GM10248 (cell line): Measurements from ENCODE around the gene MATN4.

Experiments
- CTCF ChIA-PET: fragments of 300-600 bp; sonication (Branson Sonifier 250); formaldehyde crosslinking; extraction: SDS; loops from one replicate; lab custom pipeline; 2021; ENCODE audit warnings: antibody characterized with exemption; lab: Yijun Ruan, JAX
- POLR2A ChIA-PET: fragments of 350-650 bp; sonication (Branson Sonifier 250); formaldehyde crosslinking; extraction: SDS; loops from one replicate; lab custom pipeline; 2020; ENCODE audit warnings: antibody characterized with exemption; lab: Yijun Ruan, JAX
- DNase-seq: peaks from one replicate; pipeline ENCODE4 v3.0.0; 2012; ENCODE audit errors: extremely low spot score
- TF ChIP-seq, protein P1 (sequence below): IDR thresholded peaks from 2 replicates; pipeline ENCODE4 v1.5.1; 2012; ENCODE audit warnings: mild to moderate bottlenecking, low read depth; ENCODE audit errors: extremely low read depth, missing control alignments, control extremely low read depth

The MATN4 gene

DNA sequence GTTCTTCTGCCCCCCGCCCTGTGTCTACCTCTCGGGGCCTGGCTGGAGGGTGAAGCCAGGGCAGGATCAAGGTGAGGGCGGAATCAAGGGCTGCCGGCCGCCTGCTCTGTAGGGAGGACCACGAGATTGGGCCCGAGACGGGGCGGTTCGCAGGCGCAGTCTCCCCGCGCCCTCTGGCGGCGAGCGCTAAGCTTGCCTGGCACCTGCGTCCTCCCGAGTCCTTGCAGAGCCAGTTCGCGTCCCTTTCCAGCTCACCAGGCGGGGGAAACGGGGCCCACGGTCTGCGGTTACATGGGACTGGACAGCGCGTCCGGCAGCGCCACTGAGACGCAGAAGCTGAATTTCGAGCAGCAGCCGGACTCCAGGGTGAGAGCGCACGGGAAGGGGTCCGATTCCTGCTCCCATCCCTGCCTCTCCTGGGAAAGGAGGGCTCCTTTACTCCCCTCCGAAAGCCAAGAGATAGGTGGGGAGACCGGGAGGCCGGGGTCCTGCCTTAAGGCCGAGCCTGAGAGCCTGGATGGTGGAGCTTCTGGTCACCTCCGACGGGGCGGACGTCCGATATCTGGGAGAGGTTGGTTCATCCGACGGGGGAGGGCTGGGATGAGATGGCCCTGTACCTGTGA lies 3.6 kb upstream of the MATN4 start:
- DNase-seq: peak; percentile 81
- POLR2A ChIA-PET: no interaction called here
- CTCF ChIA-PET: interaction anchor here (0.7 to 3.9 kb wide), 14 partner anchors 9 to 460 kb away, joined by 3 to 19 read pairs (median 4); partner anchors contain the start of gene SYS1
- TF ChIP-seq, protein P1, sequence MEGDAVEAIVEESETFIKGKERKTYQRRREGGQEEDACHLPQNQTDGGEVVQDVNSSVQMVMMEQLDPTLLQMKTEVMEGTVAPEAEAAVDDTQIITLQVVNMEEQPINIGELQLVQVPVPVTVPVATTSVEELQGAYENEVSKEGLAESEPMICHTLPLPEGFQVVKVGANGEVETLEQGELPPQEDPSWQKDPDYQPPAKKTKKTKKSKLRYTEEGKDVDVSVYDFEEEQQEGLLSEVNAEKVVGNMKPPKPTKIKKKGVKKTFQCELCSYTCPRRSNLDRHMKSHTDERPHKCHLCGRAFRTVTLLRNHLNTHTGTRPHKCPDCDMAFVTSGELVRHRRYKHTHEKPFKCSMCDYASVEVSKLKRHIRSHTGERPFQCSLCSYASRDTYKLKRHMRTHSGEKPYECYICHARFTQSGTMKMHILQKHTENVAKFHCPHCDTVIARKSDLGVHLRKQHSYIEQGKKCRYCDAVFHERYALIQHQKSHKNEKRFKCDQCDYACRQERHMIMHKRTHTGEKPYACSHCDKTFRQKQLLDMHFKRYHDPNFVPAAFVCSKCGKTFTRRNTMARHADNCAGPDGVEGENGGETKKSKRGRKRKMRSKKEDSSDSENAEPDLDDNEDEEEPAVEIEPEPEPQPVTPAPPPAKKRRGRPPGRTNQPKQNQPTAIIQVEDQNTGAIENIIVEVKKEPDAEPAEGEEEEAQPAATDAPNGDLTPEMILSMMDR: peak; percentile 79

DNA sequence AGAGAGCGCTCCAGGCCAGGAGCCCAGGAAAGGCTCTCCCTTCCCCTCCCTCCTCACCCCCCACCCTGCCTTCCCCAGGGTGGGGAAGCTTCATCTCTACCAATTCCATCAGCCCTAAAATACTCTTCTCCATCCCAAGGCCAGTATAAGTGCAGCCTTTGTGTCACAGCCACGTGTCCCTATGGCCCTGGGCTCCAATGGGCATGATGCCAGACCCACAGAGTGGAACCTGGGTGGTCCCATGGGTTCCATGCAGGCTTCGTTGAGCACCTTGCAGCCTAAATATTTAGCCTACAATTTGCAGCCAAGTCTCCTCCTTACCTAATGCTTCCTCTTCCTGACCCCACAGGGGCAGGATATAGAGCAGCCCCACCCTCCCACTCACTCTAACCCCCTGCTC lies 976 bp upstream of the MATN4 start:
- ChIA-PET POLR2A (no interaction called here), CTCF (interaction anchor here (1.4 kb wide), 1 partner anchor 15 kb away, joined by 7 read pairs; no protein-coding TSS in a partner anchor)
- TF ChIP-seq, protein P1: no peak
- no peak for DNase-seq

DNA sequence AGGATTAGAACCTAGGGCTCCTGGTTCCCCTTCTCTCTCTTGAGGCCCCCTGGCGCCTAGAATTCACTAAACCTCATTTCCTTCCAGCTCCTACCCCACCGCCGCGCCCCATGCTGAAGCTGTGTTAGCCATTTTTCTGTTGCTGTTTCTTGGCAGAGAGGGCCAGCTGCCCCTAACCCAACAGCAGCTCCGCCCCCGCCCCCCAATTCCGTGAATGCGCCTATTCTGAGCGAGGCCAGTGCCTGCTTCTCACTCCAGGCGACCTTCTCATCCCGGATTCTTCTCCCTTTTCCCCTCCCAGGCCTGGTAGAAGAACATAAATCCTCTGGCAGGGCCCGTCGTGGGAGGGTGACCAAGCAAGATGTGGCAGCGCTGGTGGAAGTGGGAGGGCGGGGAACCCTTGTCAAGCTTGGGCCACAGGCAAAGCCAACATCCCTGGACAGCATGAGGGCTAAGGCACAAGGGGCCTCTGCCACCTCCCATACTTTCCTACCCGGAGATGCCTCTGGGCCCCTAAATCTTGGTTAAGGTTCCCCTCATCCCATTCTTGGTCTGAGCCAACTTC lies 941 bp downstream of the MATN4 start:
- no peak for DNase-seq
- POLR2A ChIA-PET: no interaction called here
- TF ChIP-seq, protein P1: no peak
- CTCF ChIA-PET: no interaction called here

DNA sequence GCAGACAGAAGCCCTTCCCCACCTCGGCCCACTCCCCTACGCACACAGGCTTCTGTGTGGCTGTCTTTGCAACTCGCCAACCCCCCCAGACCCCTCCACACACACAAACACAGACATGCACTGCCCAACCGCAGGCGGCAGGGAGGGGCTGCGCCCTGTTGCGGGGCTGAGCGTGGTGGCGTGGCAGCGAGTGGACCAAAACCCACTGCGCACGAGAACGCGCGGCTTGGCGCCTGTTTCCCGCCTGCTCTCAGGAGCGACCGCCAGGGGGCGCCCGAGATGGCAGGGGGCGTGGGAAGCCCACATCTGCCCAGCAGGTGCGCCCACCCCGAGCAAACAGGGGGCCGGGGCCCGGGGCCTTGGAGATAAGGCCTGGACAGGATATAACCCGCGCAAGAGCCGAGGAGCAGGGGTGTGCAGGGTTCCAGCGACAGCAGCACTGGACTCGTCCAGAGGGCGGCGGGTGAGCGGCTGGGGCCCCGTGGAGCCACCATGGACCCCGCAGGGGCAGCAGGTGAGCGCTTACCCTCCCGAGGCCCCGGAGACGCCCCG lies 1.6 kb downstream of the MATN4 start, which contains the start of gene RBPJL:
RBPJL (plus strand) TSS at position 410 of the 552 bp plus-strand sequence; CDS start at position 493, 83 bp downstream.
- TF ChIP-seq, protein P1: peak; percentile 61
- POLR2A ChIA-PET: no interaction called here
- DNase-seq: peak; percentile 59
- CTCF ChIA-PET: interaction anchor here (7.2 kb wide), 1 partner anchor 14 kb away, joined by 110 read pairs; no protein-coding TSS in a partner anchor

DNA sequence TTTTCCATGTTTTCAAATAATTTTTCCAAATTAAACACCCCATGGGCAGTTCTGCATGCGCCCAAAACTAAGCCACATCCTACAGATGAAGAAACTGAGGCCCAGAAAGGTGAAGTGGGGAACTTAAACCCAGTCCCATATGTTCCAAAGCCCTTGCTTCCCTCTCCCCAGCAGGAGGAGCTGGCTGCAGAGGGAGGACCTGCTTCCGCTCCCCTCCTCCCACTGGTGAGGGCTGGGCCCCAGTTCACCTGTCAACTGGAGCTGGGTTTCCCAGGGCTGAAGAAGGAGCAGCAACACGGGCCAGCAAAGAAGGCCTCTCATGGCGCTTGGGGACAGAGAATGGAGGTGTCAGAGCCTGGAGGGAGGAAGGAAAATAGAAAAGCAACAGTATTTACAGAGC lies 2.8 kb downstream of the MATN4 start:
- ChIA-PET CTCF (interaction anchor here (1.0 to 7.2 kb wide), 5 partner anchors 13 to 466 kb away, joined by 3 to 110 read pairs (median 3); no protein-coding TSS in a partner anchor), POLR2A (no interaction called here)
- TF ChIP-seq, protein P1: no peak
- DNase-seq: no peak

DNA sequence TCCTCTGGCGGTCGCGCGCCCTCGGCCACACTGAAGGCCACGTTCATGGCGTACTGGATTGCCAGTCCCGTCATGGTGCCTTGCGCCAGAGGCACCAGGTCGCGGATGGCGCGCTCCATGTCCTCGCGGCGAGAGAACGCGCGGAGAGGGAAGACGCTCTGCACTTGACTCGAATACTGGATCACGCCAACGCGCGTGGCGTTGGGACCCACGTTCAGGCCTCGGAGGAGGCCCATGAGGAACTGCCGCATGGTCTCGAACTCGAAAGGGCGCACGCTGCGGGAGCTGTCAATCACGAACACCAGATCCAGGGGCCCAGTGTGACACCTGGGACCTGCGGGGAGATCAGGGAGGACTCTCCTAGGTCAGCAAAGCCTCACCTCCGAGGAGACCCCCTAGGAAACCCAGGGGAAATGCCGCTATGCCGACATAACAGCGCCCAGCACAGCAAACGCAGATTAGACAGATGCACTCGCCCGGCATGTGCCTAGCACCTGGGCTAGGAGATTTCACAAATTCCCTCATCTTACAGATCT lies 3.6 kb downstream of the MATN4 start:
- TF ChIP-seq, protein P1: no peak
- DNase-seq: no peak
- POLR2A ChIA-PET: no interaction called here
- CTCF ChIA-PET: interaction anchor here (1.4 to 7.2 kb wide), 2 partner anchors 12 to 23 kb away, joined by 3 to 110 read pairs; no protein-coding TSS in a partner anchor
